ENCODE data around the gene STK33. TPM values are rescaled to one million over a fixed set of nuclear protein-coding genes. Genes with fewer than 3 reads are reported as not detected.
A peak's percentile ranks its signal among the peaks of the same experiment; 100 is the strongest.

Gene STK33
- total RNA-seq, 1 donor from 2014 or later: 3.4 TPM

DNA sequence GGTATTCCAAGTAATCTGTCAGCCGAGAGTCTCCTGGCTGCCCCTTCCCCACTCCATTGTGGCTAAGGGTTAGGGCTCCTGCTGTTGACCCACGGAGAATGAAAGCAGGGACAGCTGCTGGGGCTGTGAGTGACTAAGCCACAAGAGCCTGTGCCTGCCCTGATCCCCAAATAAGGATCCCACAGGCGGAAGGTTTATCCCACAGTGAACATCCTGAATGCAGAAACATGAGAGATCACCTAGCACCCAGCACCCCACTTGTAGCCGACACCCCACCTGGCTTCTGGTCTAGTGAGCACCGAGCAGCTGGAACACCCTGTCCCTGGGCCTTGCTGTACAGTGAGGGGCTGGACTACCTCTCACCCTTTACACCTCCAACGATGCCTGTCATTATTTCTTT, 212.7 kb downstream of the STK33 start:
- no peaks in the 10 kb centered on the region for H3K4me1 Mint-ChIP-seq (ENCODE audit: low read depth)
- H3K9me3 Mint-ChIP-seq (ENCODE audit: low read depth): no peaks in the 10 kb centered on the region
- H3K4me3 Mint-ChIP-seq (ENCODE audit: unreplicated experiment): no peak overlapping the region
- no peak overlapping the region for H3K27ac Mint-ChIP-seq (ENCODE audit: unreplicated experiment)
- H3K36me3 Mint-ChIP-seq (ENCODE audit: low read depth): no peaks in the 10 kb centered on the region
- H3K27me3 Mint-ChIP-seq (ENCODE audit: low read depth): no peaks in the 10 kb centered on the region
- TF ChIP-seq, protein P1, sequence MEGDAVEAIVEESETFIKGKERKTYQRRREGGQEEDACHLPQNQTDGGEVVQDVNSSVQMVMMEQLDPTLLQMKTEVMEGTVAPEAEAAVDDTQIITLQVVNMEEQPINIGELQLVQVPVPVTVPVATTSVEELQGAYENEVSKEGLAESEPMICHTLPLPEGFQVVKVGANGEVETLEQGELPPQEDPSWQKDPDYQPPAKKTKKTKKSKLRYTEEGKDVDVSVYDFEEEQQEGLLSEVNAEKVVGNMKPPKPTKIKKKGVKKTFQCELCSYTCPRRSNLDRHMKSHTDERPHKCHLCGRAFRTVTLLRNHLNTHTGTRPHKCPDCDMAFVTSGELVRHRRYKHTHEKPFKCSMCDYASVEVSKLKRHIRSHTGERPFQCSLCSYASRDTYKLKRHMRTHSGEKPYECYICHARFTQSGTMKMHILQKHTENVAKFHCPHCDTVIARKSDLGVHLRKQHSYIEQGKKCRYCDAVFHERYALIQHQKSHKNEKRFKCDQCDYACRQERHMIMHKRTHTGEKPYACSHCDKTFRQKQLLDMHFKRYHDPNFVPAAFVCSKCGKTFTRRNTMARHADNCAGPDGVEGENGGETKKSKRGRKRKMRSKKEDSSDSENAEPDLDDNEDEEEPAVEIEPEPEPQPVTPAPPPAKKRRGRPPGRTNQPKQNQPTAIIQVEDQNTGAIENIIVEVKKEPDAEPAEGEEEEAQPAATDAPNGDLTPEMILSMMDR (IDR thresholded peaks at IDR 0.05): no peak
- DNase-seq (ENCODE audit: low spot score): no peak

DNA sequence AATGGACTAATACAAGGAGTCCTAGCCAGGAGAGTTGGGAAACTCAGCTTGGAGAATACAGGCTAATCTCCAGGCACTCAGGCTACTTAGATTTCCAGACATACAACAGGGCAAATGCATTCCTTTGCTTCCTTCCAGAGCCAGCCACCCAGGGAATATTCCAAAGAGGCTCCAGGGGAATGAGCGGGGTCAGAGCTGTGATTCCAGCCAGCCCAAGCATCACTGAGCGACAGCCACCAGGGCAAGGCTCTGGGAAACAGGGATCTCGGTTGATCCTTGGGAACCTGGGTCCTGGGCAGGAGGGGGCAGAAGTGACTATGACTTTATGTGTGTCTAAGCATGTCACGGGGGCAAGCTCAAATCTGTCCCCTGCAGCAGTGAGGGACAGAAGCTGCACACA, 218.1 kb downstream of the STK33 start:
- TF ChIP-seq, protein P1 (IDR thresholded peaks at IDR 0.05): no peak
- H3K9me3 Mint-ChIP-seq (ENCODE audit: low read depth): no peaks in the 10 kb centered on the region
- no peak overlapping the region for H3K4me3 Mint-ChIP-seq (ENCODE audit: unreplicated experiment)
- H3K4me1 Mint-ChIP-seq (ENCODE audit: low read depth): no peaks in the 10 kb centered on the region
- H3K27me3 Mint-ChIP-seq (ENCODE audit: low read depth): peaks cover under 1% of the 10 kb centered on the region
- DNase-seq (ENCODE audit: low spot score): no peak
- no peaks in the 10 kb centered on the region for H3K36me3 Mint-ChIP-seq (ENCODE audit: low read depth)
- H3K27ac Mint-ChIP-seq (ENCODE audit: unreplicated experiment): no peak overlapping the region

DNA sequence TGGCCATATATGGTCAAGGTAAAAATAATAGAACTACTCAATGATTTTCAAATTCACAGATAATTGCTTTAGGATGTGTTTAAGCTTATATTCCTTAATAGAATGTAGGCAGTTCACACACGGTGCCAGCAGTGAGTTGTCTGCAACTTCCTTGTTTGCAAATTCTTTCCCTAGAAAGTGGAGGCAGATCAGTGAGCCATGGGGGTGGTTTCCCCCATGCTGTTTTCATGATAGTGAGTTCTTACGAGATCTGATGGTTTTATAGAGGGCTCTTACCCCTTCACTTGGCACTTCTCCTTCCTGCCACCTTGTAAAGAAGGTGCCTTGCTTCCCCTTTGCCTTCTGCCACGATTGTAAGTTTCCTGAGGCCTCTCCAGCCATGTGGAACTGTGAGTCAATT, 218.6 kb downstream of the STK33 start:
- Mint-ChIP-seq H3K9me3 (ENCODE audit: low read depth) (no peaks in the 10 kb centered on the region), H3K4me1 (ENCODE audit: low read depth) (no peaks in the 10 kb centered on the region), H3K27ac (ENCODE audit: unreplicated experiment) (no peak overlapping the region), H3K36me3 (ENCODE audit: low read depth) (no peaks in the 10 kb centered on the region), H3K27me3 (ENCODE audit: low read depth) (peaks cover 3% of the 10 kb centered on the region), H3K4me3 (ENCODE audit: unreplicated experiment) (no peak overlapping the region)
- TF ChIP-seq, protein P1 (IDR thresholded peaks at IDR 0.05): no peak
- DNase-seq (ENCODE audit: low spot score): no peak

DNA sequence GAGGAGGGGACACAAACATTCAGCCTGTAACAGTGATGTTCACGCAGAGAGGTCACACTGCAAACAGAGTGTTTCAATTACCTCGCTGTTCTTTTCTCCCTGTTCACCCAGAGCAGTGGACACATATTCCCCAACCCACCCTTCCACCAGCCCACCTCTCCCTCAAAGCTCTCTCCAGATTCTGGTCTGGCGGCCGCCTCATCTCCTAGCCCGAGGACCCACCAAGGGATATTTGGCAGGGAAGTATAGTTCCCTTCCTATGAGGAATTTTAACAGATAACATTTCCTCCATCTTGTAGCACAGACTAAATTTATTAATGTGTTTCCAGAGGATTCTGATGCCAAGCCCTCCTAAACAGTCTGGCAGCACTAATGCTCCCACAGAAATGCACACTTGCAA, 219.3 kb downstream of the STK33 start:
- no peaks in the 10 kb centered on the region for H3K4me1 Mint-ChIP-seq (ENCODE audit: low read depth)
- TF ChIP-seq, protein P1 (IDR thresholded peaks at IDR 0.05): no peak
- H3K36me3 Mint-ChIP-seq (ENCODE audit: low read depth): no peaks in the 10 kb centered on the region

DNA sequence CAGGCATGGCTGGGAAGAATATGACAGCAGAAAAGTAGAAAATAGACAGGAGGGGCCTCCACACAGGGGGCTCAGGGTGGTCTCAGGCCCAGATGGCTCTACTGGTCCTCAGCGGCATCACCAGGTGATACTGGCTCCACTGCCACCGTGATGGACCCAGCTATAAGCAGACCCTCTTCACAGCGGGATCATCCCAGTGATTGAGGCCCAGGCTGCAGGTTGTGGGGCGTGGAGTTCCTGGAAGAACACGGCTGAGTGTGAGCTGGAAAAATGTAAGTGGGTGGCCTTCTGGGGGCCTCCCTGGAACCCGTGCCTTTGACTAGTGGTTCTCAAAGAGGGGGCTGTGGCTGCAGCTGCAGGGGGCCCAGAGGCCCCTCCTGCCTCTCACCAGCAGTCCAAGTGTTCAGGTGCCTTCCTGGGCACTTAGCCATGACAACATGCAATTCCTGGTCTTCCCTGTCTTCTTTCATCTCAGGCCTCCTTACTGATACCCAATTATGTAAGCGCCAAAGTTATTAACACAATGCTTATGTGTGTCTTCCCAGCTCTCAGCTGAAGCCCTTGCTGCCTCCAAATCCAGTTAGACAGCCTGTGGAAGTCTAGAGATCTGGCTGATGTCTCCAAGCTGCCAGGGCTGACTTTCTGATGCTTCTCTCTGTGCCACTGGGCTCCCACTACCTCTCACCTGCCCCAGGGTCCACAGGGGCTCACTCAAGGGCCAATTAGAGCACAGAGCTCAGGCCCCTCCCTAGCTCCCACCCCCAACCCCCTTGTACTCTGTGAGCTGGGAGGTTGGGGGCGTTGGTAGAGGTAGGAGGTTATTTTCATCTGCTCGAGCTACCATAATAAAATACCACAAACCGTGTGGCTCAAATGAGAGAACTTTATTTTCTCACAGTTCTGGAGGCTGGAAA, 220.3 kb downstream of the STK33 start:
- Mint-ChIP-seq H3K27ac (ENCODE audit: unreplicated experiment) (no peak overlapping the region), H3K4me3 (ENCODE audit: unreplicated experiment) (no peak overlapping the region), H3K4me1 (ENCODE audit: low read depth) (no peaks in the 10 kb centered on the region), H3K27me3 (ENCODE audit: low read depth) (peaks cover 3% of the 10 kb centered on the region), H3K9me3 (ENCODE audit: low read depth) (no peaks in the 10 kb centered on the region), H3K36me3 (ENCODE audit: low read depth) (no peaks in the 10 kb centered on the region)
- TF ChIP-seq, protein P1 (IDR thresholded peaks at IDR 0.05): no peak
- peak; percentile 65 for DNase-seq (ENCODE audit: low spot score)

More for the DNA sequence above, 219.3 kb downstream of the STK33 start:
- Mint-ChIP-seq H3K27me3 (ENCODE audit: low read depth) (peaks cover 3% of the 10 kb centered on the region), H3K4me3 (ENCODE audit: unreplicated experiment) (no peak overlapping the region), H3K9me3 (ENCODE audit: low read depth) (no peaks in the 10 kb centered on the region), H3K27ac (ENCODE audit: unreplicated experiment) (no peak overlapping the region)
- no peak for DNase-seq (ENCODE audit: low spot score)

Data from chondrocyte (in vitro differentiated cells).